Gastrocnemius medialis (tissue), 4 donors: ENCODE measurements around the gene KLHL30.

ENCODE experiments used
- POLR2A ChIP-seq, 2 donors: fragments of 450-650 bp; IDR thresholded peaks; one replicate each; pipeline ENCODE4 v1.6.1; 2017; ENCODE audit warnings: antibody characterized with exemption in 2 of 2, mild to moderate bottlenecking in 2 of 2, moderate library complexity in 2 of 2
- TF ChIP-seq, protein P1 (sequence below), 5 experiments: fragments of 450-650 bp in 3 of 5; fragments of 200-600 bp in 2 of 5; sonication (generic) in 2 of 5; IDR thresholded peaks in 4 of 5; conservative IDR thresholded peaks in 1 of 5; 1 replicate in 4 of 5; 2 replicates in 1 of 5; pipeline ENCODE4 v1.5.1; 2016 to 2019; ENCODE audit warnings: antibody characterized with exemption in 5 of 5, mild to moderate bottlenecking in 3 of 5, moderate library complexity in 3 of 5

DNA sequence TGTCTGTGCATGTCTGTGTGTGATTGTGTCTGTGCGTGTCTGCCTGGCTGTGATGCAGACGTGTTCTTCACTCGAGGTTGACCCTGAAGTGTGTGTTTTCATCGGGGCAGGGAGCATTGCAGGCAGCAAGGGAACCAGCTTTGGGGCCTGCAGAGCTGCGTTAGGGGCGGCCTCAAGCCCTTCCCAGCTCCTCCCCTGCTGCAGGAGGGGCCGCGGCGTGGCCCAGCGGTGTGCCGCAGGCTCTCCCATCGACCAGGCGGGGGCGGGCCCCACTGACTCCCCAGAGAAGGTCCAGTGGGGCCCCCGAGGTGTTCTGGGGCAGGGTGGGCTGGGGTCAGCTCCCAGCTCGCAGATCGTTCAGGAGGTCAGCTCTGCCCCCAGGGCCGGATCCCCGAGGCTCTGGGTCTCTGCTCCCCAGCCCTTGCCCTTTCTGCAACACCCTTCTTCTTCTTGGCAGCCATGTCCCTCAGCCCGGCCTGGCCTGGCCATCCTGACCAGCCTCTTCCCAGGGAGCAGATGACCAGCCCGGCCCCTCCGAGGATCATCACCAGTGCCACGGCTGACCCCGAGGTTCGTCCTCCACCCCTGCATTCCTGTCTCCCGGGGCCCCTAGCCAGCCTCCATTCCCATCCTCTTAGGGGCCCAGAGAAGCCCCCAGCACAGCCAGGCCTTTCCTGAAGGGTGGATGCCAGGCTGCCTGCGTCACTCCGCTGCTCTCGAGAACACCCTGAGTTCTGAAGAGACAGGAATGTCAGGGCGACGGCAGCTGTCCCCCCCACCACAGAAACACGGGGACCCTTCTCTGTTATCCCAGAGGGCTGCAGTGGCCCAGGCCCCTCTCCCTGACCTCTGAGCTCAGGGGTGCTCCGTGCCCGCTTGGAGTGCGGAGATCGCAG lies 11.1 kb upstream of the KLHL30 start:
- TF ChIP-seq, protein P1, sequence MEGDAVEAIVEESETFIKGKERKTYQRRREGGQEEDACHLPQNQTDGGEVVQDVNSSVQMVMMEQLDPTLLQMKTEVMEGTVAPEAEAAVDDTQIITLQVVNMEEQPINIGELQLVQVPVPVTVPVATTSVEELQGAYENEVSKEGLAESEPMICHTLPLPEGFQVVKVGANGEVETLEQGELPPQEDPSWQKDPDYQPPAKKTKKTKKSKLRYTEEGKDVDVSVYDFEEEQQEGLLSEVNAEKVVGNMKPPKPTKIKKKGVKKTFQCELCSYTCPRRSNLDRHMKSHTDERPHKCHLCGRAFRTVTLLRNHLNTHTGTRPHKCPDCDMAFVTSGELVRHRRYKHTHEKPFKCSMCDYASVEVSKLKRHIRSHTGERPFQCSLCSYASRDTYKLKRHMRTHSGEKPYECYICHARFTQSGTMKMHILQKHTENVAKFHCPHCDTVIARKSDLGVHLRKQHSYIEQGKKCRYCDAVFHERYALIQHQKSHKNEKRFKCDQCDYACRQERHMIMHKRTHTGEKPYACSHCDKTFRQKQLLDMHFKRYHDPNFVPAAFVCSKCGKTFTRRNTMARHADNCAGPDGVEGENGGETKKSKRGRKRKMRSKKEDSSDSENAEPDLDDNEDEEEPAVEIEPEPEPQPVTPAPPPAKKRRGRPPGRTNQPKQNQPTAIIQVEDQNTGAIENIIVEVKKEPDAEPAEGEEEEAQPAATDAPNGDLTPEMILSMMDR (IDR thresholded peaks at IDR 0.05 in 4 of 5, conservative IDR thresholded peaks at IDR 0.05 in 1 of 5), result no peak
- TF ChIP-seq POLR2A (IDR thresholded peaks at IDR 0.05), result no peak
